CD4-positive, alpha-beta T cell treated with Interleukin-12 subunit alpha and Interleukin-12 subunit beta, for 1 hour (primary cell): ENCODE results near the gene TAX1BP1.
"Not testable (repeated sequence)": the region's sequence is repeated elsewhere in the genome, so short reads cannot be mapped to it uniquely, and the experiment has no call there.

Experiments used
- DNase-seq: peaks from one replicate; pipeline ENCODE4 v3.0.0-alpha.2; 2020

TAX1BP1 gene

DNA sequence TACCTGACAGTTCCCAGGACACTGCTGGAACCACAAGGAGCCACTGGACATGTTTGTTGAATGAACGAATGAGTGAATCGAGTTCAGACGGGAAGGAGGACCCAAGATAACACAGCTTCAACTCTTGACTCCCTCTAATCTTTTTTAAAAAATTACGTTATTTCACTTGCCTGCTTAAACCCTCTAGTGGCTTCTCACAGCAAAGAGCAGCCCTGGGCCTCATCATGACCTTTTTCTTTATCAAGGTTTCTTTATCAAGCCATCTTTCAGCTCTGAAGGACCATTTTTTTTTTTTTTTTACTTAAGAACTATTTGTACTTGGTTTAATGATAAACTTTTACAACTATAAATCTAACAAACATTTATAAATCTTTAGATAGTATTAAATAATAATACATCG is 110.6 kb downstream of the TAX1BP1 start:
- DNase-seq: no peak

DNA sequence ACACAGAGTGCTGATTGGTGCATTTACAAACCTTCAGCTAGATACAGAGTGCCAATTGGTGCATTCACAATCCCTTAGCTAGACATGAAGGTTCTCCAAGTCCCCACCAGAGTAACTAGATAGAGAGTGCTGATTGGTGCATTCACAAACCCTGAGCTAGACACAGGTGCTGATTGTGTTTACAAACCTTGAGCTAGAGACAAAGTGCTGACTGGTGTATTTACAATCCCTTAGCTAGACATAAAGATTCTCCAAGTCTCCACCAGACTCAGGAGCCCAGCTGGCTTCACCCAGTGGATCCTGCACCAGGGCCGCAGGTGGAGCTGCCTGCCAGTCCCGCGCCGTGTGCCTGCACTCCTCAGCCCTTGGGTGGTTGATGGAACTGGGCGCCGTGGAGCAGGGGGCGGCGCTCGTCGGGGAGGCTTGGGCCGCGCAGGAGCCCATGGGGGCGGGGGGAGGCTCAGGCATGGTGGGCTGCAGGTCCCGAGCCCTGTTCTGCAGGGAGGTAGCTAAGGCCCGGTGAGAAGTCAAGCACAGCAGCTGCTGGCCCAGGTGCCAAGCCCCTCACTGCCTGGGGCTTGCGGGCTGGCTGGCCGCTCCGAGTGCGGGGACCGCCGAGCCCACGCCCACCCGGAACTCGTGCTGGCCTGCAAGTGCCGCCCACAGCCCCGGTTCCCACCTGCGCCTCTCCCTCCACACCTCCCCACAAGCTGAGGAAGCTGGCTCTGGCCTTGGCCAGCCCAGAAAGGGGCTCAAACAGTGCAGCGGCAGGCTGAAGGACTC is 116.9 kb downstream of the TAX1BP1 start:
- not testable (repeated sequence) for DNase-seq

DNA sequence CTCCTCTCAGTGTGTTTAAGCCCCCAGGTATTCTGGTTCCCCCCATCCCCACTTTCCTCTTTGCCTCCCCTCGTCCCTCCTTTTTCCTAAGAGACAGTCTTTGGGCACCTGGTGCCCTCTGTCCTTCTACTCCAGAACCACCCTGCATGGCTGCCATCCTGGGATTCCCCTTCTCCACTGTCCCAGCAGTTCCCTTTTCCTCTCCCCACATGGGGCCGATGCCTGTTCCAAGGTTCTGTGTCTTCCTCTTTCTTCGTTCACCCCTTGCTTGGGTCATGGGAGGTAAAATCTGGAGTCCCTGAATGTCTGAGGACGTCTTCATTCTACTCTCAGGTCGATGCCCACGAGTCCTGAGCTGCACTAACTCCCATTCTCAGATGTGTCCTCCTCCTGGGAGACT is 120.8 kb downstream of the TAX1BP1 start:
- no peak for DNase-seq

DNA sequence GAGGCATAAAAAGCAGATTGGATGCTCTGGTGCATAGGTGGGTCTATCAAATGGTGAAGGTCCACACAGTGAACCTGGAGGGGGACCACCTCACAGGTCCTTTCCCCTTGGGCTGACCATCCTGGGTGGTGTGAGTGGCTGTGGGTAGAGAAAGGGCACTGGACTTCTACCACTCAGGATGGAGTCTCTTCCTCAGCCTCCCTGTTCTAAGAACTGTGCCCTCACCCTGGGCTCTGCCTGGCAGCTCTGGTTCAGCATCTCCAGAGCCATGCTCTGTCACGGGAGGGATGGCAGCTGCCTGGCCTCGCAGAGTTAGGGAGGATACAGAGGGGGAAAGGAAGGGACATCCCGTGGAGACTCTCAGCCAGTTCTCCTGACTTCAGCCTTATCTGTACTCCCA is 121.8 kb downstream of the TAX1BP1 start:
- no peak for DNase-seq

DNA sequence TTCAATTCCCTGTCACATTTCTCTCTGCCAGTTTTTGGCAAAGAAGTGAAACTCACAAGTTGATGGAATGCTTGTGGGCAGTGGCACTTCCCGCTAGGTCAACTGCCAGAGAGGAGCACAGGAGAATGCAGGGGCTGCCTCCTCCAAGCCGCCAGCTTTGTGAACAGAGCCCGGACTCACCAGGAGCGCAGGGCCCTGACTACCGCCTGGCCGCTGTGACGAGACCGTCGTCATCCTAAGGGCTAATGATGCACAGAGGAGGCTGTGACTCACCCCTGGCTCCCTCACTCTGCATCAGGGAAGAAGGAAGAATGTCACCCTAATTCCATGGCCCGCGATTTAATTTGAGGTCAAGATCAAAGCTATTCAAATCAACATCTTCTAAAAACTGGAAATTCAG is 123.9 kb downstream of the TAX1BP1 start:
- no peak for DNase-seq

DNA sequence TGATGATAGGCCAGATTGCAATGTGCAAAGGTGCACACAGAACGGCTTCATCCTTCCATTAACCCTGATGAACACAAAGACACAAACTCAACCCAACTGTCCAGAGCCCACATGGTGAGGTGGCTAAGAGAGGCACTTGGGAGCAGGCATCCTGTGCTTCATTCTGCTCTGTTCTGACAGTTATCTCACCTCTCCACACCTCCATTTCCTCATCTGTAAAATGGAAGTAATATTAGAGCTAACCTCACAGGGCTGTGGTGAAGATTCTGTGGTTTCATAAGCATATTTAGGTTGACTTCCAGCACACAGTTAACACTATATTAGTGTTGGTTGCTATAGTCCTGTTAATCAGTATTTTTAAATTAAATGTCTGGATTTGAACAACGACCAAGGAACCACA is 126.3 kb downstream of the TAX1BP1 start:
- DNase-seq: peak; percentile 2

DNA sequence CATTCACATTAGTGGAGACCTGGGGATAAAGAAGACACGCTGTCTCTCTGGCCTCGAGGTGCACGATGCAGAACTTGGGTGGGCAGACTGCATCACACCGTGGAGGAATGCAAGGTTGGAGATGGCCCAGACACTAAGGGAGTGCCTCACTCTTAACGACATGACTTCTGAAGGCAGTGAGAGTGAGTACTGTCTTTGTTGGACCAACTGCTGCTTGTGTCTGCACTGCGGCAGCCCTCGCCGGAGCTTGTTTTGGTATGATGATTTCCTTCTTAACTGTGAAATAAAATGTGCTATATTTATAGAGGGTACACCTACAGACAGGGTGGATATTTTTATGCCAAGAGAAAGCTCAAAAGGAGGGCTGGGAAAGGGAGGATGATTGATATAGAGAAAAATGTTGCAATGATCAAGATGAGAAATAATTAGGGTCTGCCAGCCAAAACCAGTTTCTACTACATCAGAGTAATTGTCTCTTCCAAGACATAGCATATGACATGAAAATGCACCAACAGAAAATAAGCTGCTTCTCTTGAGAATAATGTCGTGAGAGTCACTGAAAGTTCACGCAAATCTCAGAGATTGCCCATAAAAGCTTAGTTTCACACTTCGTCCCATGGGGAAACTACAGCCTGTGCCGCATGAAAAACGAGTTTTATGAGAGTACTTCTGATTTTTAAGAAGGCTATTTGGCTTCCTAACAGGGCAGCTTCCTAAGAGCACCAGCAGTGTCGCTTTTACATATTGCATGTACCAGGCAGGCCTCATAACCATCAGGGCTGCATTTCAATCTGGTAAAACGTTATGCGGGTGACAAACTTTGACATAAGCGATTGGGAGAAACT is 127.1 kb downstream of the TAX1BP1 start:
- DNase-seq: no peak

DNA sequence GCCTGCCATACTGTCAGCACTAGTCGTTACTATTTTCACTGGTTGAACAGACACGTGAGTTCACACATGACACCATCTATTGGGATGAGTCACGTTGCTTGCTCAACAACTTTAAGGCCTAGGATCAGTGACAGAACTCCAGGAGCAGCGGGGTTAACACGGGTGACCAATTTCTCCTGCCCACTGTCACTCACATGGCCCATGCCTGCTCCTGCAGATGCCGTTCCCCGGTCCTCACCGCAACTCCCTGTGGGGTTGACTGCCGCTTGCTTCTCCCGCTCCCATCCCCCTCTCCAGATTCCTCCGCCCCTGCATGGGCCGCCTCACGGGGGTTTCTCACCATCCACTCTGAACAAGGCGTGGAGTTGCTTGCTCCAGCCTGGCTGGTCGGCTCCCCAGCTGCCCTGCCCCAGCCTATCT is 128.2 kb downstream of the TAX1BP1 start:
- no peak for DNase-seq

DNA sequence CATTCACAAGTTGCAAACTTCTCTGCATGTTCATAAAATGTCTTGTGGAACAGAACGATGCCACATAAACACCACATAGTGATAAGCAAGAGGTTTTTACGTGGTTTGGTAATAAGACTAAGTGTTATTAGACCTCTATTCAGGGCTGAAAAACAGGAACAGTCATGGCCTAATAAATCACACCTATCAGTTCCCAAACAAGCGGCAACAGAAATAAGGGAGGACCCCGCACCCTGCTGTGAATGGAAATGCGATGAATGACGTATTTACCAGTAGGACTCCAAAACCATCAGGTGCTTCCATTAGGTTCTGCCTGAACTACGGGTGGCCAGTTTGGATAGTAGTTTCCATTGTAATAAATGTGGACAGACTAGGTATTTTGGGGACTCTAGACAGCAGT is 129.1 kb downstream of the TAX1BP1 start:
- DNase-seq: no peak

DNA sequence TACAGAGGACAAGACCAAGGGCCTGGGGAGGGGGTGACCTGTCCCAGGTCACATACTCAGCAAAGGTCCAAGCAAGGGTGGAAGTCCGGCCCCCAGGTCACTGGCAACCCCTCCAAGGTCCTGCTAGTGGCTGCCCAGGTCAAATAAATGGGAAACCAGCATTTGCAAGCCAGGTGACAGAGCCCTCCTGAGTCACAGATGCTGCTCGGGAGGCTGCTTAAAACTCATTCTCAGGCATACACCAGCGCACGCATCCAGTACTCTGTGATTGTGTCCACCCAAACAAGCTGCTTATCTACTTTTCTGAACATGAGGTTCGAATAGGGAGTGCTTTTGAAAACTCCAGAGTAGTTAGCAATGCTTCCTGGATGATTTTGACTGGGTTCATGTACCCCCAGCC is 130.6 kb downstream of the TAX1BP1 start:
- DNase-seq: no peak

DNA sequence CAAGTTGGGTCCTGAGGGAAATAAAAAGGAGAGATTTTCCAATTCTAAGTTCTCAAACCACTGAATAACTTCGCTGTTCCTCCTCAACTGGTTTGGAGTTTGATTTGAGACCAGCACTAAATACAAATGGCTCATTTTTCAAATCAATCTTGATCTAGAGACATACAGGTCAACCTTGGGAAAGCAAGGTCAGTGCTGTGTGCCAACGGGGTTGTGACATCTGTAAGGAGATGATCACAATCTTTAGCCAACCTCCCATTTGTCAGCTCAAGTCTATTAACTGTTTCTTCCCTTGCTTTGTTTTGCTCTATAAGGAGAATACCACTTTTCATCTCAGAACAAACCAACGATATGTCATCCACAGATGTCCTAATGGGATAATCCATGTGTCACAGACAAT is 131.1 kb downstream of the TAX1BP1 start:
- no peak for DNase-seq

DNA sequence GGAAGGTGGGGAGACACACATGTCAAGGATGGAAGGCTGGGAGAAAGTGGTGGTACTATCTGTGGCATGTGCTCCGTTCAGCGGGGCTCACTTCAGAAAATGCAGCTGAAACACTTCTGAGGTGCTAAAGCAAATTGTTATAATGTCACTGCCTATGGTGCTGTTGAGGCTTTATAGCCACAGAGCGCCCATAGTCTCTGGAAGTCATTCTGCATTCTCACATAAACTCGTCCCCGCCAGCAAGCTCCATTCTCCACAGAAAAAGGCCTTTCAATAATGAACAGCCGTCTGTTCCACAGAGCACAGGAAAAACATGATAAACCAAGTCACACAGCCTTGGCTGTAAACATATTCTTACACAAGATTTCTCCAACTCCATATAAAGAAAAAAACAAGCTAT is 131.9 kb downstream of the TAX1BP1 start:
- DNase-seq: no peak

DNA sequence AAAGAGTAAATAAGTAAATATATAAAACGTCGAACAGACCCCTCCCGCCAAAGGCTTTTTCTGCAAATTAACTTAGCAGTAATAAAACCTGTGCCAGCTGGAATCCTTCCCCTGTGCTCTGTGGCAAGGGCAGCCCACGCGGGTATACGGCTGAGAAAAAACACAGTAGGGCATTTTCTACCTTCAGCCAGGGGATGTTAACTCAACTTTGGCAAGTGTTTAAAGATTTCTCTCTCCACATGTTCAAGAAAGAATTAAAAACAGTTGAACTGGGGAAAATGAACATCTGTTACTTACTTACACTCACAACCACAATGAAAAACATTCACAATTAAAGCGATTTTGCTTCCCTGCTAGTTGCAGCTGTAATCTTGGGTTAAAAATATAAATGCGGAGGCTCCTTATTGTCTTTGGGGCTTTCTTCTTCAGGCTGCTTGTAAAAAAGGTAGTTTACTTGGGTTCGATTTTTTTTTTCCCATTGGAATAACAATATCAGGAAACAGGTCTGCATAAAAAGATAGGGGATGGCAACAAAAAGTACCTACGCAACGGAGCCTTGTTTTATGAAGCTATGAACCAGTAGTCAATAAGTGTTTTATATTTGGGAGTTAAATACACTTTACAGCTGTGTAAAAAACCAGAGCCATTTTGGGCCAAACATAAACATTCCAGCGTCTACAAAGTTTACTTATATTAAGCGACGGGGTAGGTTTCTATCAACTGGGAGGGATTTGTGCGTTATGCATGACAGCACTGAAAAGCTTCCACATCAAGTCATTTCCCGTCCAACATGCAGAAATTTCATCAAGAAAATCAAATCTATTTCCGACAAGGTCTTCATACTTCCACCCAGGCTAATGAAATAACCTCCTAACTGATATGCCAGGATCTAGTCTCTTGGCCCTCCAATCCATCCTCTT is 132.7 kb downstream of the TAX1BP1 start:
- no peak for DNase-seq

DNA sequence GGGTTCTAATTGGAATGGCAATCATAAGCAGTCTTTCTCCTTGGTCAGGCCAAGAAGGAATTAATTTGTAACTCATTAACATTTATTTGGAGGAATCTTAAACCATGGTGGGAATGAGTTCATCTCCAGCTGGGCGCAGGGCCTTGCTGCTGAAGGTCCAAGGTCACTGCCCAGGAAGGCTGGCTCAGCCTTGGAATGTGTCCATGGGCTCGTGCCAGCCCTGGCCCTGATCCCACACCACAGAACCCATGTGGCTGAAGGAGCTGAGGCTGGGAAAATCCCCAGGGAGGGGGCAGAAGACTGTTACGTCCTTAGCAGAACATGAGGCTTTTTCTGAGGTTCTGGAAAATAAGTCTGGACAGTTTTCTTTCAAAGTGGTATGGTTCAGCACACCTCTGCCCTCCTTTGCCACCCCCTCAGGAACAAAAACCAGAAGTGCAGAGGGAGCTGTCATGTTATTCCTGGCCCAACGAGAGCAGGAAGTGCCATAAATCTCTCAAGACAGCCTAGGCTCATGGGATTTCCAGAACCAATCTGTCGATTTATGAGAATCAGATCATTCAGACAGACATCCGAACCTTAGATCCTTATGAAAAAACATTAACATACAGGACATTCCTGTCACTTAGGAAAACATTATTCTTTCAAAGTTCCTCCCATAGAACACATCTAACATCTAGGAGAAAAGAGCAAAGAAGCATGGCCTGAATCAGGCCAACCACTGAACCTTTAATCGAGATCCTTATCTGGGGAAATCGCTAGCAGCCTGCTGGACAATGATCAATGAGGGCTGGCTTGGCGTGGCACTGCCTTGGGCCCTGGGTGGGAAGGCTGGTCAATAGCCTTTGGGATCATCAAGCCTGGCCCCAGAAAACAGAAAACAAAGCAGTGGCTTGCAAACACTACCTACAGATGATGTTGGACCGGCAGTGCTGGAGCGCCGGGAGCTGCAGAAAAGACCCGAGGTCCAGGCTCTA is 134.3 kb downstream of the TAX1BP1 start:
- no peak for DNase-seq

DNA sequence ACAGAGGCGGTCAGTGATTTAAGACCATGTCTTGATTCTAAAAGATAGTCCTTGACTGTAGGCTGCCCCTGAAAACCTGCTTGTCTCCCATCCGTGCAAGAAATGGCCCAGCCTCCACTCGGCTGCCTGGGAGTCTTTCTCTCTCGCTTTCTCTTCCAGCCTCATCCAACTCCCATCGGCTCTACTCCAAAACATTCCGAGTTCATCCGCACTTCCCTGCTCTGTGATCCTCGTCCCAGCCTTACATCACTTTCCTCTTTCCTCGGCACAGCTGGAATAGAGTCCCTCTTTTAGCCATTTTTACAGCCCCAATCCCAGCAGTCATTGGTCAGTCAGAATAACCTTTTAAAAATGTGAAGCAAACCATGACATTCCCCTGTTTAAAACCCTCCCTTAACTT is 135.1 kb downstream of the TAX1BP1 start:
- DNase-seq: no peak

DNA sequence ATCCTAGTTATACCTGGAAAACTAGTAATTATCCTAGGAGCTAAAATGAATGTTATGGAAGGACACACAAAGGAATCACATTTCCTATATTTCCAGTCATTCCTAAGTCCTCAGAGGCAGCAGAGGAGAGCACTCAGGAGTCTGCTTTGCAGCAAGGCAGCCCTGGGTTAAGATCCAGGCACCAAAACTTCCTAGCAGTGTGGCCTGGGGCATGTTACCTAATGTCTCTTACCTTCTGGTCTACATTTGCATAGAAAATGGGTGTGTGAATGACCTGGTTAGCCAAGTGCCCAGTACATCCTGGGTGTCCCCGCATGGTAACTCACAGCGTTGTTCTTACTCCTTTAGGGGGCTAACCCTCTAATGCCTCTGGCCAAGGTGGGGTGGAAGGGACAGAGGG is 135.9 kb downstream of the TAX1BP1 start:
- no peak for DNase-seq

DNA sequence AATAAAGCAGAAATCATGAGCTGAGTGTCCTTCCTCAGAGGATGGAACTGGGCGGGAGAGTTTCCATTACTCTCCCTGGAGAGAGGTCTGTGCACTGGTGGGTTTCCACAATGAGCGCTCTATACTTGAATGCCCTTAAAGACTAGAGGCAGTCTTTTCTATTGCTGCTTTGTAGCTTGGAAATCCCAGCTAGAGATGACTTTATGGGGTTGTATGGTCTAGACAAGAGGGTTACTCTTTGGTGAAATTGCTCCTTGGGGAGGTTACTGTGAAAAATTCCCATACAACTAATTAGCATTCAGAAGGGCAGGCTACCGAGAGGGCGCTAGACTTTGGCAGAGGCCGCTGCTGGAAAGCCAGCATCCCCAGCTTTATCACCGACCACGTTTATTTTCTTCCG is 136.8 kb downstream of the TAX1BP1 start:
- no peak for DNase-seq
